NCI-H82 treated with DMSO at 0.1 percent for 48 hours (cell line): Measurements from ENCODE around the gene FASLG.

Source experiments
- DNase-seq: peaks from one replicate; lab custom pipeline; 2025; ENCODE audit not compliant: unreplicated experiment; lab: John Stamatoyannopoulos, UW

The FASLG gene

DNA sequence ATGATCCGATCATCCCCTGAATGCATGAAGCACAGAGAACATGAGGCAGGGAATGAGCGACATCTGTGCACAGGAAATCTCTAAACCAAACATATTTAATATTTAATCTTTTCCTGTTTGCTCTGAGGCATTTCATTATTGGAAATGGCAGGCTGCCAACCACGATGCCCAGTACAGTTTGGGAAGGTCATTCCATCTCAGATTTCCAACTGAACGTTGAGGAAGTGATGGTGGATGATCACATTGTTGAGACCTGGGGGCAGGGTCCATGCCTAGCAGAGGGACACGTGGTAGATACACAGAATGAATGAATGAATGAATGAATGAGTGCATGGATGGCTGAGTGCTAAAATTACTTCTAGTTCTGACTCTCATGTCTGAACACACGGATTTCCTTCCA is 15.9 kb upstream of the FASLG start:
- no peak for DNase-seq

DNA sequence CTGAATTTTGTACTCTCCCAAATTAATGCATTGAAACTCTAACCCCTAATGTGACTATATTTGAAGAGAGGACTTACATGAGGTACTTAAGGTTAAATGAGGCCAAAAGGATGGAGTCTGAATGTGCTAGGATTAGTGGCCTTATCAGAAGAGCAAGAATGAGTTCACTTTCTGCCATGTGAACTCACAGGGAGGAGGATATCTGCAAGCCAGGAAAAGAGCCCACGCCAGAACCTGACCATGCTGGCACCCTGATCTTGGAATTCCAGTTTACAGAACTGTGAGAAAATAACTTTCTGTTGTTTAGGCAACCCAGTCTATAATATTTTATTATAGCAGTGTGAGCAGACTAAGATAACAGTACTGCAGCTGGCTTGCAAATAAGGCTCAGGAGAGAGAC is 12.2 kb upstream of the FASLG start:
- DNase-seq: no peak

DNA sequence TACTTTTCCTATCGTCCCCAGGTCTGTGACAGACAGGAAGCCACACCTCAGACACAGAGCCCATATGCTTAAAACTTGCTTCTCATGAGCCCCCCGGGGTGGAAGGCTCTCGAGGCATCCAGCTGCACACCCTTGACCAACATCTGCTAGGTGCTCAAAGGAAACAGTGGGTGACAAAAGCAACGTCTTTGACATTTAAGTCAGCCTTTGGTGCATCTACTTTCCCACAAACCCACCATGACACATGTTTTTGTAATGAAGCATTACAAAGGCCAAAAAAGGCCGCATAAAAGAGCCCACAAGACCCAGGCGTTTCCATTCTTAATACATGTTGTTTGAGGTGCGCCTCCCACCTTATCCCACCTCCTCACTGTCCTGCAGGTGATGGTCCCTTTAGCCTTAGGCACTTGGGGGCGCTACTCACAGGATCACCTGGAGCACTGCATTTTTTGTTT is 11.8 kb upstream of the FASLG start:
- DNase-seq: no peak

DNA sequence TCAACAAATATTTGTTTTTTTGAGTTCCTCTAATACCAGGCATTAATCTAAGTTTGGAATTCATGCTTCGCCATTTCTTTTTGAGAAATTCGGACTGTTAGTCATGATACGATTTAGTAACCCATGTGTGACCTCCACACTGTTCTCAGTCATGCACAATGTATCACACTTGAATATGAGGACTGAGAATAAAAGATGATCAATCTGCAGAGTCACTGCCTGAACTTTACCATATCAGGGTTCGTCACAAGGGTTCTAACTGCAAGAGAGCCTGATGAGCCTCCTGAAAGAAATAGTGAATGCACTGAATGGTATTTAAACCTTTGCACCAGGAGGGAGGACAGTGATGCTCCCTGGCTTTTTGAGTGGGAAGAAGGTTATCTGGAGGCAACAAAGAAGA is 10.9 kb upstream of the FASLG start:
- no peak for DNase-seq

DNA sequence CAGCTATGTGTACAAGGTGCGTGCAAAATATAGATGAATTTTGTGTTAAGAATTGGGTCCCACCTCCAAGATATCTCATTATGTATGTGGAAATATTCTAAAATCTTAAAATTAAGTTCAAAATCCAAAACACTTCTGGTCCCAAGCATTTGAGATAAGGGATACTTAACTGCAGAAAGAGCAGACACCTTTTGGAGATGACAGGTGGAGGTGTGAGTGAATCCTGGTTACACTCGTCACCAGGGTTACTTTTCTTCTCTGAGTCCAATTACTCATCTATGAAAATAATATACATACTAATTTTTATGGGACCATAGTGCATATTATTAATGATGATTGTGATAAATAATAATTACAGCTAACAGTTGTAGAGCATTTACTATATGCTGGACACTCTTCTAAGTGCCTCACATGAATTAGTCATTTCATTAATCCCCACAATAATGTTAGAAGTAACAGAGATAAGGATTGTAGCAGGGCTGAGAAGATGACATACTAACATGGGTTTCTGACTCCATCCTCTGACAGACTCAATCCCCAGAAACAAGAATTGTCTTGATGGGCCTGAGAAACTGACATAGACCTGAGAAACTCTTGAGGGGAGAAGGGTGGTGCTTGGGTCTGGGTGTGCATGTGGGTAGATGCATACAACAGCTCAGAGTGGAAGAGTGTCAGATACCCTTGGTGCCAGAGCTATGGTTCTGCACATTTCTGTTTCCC is 8.3 kb upstream of the FASLG start:
- no peak for DNase-seq

DNA sequence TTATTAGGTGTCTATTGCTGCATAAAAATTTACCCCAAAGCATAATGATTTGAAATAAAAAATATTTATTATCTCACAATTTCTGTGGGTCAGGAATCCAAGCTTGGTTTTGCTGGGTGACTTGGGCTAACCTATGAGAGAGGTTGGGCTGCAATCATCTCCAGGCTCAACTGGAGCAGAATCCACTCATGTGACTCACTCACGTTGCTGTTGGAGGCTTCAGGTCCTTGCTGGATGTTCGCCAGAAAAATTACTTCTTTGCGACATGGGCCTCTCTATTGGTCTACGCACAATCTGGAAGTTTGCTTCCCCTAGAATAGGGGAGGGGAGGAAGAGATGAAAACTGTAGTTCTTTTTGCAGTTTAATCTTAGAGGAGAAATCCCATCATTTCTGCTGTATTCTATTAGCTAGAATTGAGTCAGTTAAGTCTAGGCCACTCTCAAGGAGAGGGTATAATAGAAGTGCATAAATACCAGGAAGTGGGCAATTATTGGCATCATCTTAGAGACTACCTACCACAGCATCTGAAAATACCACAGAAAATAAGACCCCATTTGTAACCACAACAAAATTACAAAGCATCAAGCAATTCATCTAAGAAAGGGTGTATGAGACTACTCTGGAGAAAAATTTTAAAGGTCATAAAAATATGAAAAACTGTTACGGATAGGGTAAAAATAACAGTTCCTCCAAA is 5.7 kb upstream of the FASLG start:
- DNase-seq: no peak

DNA sequence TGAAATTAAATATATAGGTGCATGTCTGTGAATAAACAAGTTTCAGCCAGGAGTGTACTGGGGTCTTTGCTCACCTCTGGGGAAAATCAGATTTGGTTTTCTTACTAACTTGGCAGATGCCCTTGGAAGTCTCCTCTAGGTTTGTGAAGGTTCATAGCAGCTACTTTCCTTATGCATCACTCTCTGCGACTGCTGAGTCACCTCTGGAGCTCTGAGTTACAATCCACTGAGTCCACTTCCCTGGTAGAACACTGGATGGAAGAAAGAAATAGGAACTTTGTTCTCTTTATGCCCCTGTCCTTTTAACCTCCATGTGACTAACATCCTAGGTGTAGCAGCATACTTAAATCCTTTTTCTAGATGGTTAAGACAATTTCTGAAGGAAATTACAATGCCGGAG is 4.4 kb upstream of the FASLG start:
- DNase-seq: no peak

DNA sequence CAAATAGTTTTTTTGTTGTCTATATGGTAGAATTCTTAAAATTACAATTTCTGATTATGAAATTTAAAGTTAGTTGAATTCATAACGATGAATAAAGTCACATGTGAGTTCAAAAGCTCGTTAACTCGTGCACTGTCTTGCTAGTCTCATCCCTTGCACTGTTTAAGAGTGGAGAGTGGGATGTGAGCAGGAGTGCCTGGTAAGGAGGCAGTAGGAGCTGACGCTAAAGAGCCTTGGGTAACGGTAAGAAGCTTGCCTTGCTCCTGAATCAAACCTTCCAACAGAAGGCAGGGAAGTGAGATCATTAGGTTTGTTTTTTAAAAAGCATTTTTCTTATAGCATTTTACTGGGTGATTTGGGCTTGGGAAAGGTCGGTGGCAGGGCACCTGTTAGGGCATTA is 2.3 kb upstream of the FASLG start:
- no peak for DNase-seq

DNA sequence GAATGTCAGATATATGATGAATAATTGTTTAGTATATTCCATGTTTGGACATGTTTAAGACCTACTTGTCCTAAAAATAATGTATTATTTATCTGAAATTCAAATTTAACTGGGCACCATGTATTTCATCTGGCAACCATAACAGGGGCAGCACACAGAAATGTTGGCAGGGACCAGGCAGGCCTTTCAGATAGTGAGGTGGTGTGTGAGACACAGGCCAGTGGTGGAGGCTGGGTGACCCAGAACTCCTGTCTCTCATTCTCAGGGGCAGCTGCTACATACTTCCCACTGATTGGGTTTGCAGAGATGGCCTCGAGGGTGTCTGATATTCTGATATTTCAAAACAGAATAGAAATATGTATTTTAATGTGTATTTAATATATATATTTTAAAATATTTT is 1.3 kb upstream of the FASLG start:
- DNase-seq: no peak

DNA sequence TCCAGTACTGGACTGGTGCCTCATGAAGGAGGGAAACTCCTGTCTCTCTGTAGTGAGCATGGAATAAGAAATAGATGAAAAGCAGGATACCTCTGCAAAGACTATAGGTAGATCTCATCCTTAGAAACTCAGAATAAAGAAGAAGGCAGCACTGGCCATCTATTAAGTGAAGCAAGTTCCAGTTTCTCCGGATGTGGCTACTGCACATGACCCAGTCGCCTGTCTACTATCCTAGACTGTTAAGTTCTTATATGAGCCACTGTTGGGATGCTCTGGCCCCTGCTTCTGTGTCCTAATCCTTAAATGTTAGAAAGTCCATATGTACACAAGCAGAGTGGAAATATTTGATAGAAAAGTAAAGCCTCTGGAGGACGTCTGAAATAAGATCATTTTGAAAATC is 2.2 kb downstream of the FASLG start:
- DNase-seq: no peak

DNA sequence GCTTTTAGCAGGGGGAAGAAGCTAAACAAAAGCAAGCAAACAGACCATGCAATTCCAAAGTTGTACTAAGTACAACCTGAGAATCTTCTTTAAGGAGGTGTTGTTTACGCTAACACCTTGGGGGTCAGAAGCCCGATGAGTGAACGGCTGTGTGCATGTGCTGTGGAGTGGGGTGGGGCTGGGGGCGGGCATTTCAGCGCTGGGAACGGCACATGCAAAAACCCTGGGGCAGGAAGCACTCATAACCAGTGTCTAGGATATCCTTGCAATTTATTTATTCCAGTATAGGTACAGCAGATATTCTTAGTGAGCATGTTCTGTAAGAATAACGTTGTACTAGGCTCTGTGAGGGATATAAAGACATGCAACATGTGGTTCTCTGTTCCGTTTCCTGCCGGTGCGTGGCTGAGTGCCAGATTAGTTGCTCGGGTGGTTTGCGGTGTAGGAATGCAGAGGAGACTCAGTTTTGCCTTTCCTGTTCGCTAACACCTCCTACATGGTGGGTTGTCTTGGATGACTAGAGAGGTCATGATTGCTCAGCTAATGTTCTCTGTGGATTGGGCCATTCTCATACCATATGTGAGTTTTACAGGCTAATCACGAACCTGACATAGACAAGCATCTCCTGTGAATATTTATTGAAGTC is 3.7 kb downstream of the FASLG start:
- no peak for DNase-seq

DNA sequence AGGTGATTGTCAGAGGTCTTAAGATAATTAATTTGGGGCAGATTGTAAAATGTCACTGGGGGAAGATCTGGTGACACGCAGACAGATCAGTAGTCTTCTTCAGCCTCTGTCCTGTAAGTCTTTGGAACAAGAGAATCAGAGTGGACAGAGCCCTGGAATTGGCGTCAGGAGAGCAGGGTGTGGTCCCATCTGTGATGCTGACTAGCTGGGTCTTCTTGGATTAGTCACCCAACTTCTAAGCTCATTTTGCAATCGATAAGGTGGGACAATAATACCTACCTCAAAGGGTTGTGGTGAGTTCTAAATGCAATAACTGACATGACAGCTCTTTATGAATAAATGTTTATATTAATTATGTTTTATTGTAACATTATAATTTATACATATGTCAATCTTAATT is 4.8 kb downstream of the FASLG start:
- DNase-seq: no peak

DNA sequence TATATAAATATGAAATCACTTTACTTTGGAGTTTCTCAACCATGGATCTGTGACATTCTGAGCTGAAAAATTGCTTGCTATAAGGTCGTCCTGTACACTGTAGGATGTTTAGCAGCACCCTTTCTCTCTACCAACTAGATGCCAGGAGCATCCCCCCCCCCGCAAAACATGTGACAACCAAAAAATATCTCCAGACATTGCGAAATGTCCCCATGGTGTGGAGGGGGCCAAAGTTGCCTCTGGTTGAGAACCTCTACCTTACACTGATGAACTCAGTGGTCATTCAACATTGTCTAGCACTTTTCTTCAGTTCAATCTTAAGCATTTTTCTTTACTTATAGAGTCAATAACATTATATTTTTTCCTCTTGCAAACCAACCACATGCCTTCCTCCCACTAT is 9.2 kb downstream of the FASLG start:
- no peak for DNase-seq

DNA sequence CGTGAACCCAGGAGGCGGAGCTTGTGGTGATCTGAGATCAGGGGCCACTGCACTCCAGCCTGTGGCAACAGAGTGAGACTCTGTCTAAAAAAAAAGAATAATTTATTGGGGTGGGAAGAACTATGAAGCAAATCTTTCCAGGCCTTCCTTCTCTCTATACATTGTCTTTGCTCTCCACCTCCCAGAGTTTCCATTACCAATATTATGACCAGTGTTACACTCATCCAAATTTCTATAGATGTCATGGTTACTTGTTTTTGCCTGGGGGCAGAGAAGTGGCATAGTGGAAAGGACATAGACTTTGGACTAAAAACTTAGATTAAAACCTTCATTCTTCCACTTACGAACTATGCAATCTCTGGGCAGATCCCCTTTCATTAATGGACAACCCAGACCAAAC is 10.1 kb downstream of the FASLG start:
- no peak for DNase-seq

DNA sequence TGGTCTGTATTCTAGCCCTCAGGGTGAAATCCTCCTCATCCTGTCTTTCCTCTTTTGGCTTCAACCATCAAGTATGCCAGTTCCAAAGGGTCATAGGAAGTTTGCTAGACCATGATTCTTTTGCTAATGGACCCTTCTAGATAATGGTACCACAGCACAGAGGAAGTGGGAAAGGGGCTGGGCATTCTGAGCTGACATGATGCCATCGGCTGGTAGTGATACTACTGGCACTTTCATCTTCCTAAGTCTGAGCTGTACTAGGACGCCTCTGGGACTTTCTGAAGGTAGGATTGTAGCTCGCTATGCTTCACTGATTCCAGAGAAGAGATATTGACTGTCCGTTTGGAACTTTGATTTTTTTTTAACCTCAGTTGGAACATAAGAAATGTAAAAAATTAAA is 11.4 kb downstream of the FASLG start:
- no peak for DNase-seq

DNA sequence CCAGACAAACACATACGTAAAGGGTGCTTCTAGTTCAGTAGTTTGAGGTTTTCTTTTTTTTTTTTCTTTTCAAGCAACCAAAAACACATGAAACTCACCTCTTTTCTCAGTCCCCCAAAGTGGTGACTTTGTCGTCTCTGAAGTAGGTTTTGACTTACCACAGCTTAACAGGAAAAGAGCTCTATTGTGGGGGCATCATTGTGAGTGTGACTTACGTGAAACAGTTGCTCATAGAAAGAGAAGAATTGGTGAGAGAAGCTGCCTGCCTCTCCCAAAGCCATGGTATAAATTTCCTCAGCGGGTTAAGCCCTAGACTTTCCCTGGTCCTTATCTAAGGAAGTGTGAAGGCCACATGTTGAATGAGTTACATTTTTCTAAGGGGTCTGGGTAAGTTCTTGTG is 11.9 kb downstream of the FASLG start:
- DNase-seq: no peak

DNA sequence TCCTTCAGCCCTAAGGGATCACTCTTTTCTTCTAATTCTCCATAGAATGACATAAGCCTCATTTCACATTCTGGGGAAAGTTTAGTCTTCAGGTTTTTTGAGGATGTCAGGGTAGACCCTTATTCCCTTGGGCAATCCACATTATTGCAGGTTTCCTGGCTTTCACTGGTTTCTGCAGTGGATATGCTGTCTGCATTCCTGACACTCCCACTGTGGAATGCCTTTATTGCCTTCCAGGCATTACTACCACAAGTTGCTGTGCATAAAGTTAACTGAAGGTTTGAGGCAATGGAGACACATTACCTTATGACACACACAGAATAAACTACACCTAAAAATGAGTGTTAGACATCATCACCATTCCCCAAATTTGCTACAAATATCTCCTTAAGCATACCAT is 12.7 kb downstream of the FASLG start:
- DNase-seq: no peak

DNA sequence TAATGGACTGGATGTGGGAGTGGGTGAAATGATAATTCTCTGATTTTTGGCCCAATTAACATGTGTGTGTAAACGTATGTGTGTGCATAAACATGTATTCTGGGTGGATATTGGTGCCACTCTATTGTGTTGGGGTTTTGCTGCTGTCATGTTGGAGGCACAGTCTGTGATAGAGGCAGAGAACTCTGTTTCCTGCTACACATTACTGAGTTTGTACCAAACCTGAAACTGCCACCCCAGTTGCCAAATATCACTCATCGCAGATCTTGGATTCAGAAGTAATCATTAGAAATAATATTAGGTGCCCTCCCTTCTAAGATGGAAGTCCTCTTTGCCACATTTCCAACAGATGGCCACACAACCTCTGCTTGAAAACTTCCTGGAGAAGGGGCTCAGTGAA is 13.8 kb downstream of the FASLG start:
- DNase-seq: no peak

DNA sequence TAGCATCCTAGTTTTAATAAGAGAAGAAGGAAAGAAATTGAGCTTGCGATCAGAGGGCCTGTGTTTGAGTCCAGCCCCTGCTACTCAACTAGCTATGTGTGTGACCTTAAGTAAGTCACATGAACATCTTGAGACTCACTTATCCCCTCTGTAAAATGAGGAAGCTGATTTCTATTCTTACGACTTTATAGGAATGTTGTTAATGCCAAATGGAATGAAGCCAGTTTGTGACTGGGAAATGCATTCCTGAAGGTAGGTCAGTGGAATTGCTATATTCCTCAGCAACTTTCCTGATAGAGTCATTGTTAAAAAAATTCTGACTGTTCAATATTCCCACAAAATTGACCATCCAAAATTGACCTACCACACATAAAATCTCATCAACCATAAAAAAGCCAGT is 14.9 kb downstream of the FASLG start:
- no peak for DNase-seq

DNA sequence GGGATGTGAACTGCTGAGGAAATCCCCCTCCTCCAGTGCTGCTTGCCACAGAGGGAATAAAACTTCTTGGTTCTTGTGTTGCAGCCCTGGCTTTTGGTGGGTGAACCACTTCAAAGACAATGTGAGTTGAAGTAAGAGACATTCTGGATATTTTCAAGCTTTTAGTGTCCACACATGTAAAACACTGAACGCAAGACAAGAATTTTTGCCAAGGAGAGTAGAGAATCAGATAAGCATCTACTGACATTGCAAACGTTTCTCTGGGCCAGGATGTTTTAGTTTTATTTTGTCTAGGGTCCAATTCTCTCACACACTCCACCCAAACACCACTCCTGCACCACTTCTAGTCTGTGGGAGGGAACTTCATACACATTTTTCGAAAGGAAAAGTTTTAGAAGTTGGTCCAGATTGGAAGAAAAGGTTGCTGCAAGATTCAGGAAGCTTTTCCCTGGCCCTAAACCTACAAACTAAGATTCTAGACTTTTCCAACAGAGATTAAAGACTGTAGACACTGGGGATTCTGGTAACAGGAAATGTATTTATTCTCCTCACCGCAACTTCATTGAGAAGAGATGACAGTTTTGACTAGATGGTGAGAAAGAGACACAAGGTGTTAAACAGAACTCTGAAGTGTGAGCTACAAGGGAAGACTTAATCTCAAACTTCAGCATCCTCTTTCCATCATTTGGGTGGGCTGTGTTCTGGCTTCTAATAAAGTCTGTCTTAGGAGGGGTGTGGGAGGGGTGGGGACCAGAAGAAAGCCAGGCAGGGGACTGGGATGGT is 16.1 kb downstream of the FASLG start:
- DNase-seq: no peak

DNA sequence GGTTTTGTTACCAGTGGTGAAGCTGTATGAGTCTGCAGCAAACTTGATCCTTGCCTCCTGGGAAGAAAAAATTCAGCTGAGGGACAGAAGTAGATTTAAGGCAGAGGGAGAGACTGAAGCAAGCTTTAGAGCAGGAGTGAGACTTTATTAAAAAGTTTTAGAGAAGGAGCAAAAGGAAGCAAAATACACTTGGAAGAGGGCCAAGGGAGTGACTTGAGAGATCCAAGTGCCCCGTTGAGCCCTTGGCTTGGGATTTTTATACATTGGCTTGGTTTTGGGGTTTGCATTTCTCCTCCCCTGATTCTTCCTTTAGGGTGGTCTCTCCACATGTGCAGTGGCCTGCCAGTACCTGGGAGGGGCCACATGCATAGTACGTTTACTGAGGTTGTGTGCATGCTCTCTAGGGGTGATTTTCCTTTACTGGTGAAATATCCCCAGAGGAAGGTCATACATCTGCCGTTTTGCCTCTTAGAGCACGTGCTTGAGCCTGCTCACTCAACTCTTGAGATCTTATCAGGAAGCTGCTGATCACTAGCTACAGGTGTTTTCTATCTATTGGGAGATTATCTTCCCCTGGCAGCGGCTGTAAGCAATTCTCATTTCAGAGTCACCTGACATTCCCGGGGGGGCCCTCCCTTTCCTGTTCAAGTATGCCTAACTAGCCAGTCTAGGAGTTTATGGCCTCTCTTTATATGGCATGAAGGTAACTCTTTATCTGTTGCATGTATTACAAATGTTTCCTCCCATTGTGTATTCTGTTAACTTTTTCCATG is 20.3 kb downstream of the FASLG start:
- DNase-seq: no peak
